SIG-M5 treated with dmso at 0.1 percent for 504 hours (cell line): Measurements from ENCODE around the gene PPP1R13B.

ENCODE experiments used
- DNase-seq: peaks from one replicate; lab custom pipeline; 2025; ENCODE audit not compliant: unreplicated experiment; lab: John Stamatoyannopoulos, UW

Gene PPP1R13B

GRCh38 chr14:103715052-103716000 lies 132.0 kb downstream of the PPP1R13B start, which contains the start of the genes XRCC3 and ZFYVE21:
XRCC3 (minus strand) TSS chr14:103715451; CDS start chr14:103711087, 4,364 bp downstream.
ZFYVE21 (plus strand) TSS chr14:103715810; CDS start chr14:103715842, 32 bp downstream.
- peak; percentile 99 for DNase-seq

DNA sequence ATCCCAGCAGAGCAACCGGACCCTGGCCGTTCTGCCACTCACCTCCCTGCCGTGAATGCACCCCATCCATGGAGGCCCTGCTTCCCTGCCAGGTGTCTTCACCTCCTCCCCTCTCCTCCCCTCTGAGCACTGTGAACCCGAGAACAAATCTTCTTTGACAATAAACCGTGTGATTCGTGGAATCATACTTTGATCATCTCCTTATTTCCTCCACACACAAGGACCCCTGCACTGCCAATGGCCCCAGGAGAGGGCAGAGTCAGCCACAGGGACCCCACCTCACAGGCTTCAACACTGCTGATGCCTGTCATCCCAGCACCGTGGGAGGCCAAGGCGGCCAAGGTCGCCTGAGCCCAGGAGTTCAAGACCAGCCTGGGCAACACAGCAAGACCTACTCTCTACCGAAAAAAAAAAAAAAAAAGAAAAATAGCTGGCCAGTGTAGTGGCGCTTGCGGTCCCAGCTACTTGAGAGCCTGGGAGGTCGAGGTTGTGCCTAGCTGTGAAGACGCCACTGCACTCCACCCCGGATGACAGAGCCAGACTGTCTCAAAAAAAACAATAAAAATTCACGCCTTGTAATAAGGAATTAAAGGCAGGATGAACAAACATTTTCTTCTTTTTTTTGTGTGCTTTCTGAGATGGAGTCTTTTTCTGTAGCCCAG lies 133.2 kb downstream of the PPP1R13B start:
- no peak for DNase-seq

DNA sequence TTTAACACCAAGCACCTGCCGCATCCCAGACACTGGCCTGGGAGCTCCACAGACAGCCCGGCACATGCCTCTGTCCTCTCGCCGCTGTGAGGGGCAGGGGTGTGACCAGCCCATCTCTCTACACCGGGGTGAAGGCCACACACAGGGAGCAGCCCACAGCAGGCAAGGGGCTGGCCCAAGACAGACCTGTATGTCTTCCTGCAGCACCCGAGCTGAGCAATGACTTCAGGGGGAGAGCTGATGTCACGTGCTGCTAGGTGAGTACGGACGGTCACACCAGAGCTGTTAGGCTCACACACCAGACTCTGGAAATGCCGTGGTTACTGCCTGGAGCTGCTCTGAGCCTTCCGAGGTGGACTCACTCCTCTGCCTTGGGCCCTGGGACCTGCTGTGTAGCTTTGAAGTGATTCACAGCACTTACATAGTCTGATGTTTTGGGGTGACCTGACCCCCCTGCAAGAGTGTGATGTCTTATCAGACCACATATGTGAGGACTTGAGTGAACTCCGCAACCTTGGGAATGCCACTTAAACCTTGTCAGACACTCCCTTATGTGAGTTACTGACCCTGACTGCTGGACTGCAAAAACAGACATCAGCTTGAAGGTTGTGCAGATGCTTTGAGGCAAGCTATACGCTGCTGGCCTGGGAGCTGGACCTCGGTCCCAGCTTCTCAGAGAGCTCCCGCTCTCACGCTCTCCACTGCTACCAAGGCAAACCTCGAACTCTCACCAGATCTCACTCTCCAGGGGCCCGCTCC lies 133.9 kb downstream of the PPP1R13B start:
- DNase-seq: no peak

DNA sequence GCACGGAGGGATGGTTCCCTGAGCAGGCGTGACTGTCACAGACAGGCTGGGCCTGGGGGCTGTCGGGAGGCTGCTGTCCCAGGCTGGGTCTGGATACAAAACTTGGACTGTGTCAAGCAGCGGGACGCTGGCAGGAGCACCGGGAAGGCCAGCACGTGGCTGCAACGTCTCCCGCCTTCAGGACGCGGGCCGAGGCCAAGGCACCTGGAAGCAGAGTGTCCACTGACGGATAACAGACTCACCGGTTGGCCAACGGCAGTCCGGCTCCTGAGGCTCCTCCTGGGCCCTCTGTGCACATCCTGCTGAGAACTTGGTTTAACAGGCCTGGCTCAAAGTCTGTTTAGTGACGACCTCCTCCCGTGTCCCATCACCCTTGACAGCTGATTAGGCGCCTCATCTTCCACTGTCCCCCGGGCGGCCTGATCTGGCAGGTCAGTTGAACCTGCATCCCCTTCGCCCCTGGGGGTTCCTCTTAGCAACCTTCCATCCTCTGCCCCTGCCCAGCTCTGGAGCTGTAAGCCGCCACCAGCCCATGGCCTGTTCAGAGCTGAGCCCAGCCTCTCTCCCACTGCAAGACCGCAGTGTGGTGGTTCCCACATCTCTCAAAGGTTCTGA lies 134.6 kb downstream of the PPP1R13B start:
- no peak for DNase-seq

DNA sequence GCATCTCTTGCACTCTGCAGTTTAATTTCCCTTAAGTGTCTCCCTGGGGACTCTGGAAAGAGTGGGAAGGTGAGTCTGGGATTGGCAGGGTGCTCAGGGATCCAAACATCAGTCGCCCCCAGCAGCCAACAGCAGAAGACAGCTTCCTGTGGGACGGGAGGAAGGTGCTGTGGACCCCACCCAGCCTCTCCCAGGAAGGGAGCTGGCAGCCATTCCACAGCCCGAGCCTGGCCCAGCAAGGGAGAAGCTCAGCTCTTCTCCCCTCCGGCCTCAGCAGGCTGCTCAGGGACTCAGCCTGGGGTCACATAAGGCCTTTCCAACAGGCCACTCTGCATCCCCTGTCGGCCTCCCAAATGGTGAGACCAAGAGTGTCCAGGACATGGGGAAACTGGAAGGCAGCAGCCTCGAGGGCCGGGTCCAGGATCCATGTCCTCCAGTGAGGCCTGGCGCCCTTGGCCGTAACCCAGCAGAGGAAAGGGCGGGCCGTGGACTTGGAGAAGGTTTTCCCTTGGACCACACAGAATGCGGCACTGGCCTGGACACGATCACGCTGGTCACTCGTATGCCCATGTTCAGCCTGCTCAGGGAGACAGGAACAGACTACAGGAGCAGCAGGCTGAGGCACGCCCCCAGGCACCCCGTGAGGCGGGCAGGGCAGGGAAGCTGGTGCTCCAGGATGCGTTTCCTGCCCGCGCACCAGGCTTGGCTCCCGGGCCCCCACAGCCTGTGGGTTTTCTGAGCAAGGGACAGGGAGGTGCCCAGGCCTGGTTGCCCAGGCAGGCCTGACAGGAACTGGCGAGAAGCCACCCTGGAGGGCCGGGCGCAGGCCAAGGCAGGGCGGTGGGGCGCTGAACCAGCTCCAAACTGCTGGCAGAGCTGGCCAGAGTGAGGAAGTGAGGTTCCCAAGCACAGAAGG lies 135.6 kb downstream of the PPP1R13B start:
- DNase-seq: no peak

DNA sequence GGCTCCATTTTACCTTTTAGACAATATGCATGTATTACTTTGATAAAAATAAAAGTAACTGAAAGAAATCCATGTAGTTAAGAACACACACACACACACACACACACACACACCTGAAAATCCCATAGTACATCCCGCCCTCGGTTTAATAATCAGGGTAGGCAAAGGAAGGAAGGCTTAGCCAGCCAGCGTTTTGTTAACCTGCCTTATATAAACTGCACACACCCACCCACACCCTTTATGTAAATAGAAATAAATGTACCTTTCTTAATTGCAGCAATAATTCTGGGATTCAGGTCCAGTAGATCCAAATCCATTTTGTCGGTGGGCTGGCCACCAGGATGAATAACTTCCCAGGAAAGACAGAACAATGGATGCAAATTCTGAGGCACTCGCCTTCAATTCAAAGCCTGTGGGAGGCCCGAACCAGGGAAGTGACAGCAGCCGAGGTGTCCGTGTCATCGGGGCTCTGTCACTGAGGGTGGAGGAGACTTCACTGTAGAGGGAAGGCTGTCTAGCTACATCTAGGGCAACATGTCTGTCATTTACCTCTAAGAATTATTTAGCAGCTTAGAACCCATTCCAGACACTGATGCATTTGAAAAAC lies 136.5 kb downstream of the PPP1R13B start:
- no peak for DNase-seq

DNA sequence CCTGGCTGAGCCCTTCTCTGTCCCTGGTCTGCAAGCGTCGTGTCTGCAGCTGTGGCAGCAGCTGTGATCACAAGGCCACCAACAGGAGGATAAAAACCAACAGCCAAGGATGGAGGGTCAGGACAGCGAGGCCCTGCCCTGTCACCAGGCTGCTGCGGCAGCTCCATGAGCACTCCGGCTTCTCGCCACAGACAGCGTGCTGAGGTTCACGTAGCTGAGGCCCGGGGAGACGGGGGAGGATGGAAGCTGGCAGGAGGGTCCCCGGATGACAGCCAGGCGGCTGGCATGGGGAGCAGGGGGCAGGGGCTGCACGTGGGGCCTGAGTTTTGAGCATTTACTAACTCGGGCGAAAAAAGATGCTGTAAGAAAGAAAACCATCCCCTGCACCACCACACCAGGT lies 137.6 kb downstream of the PPP1R13B start:
- no peak for DNase-seq

- DNase-seq: no peak
These were observed 138.6 kb downstream of the PPP1R13B start for GRCh38 chr14:103708750-103709187.

GRCh38 chr14:103707329-103708263 lies 139.8 kb downstream of the PPP1R13B start:
- DNase-seq: no peak

DNA sequence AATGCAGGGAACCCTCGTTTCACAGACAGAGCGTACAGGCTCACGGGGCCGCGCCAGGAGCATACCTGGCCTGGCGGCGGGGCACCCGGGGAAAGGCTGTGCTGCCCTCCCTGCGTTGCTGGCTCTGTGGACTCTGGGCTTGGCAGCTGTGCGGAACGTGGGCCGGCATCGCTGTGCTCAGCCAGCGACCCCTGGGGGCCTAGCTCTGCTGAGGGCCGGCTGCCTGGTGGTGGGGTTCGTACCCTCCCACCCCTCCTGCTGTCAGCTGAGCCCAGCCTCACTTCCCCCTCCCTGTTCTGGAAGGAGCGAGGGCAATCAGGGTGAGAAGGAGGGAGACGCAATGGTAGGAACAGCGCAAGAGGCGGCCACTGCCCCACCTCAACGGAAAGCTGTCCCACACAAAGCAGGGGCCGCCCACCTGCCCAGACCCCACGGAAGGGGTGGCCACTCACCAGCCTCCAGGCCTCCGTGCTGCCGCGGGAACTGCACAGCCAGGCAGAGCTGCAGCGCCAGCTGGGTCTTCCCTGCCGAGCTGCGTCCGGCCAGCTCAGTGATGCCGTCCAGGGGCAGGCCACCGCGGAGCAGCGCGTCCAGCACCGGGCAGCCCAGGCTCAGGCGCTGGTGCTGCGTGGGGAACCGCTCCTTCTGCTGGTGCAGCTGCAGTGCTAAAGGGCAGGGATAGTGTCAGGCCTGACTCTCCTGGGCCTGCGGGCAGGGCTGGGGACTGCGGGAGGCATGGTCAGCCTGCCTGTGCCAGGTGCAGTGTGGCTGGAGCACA lies 140.6 kb downstream of the PPP1R13B start:
- DNase-seq: no peak

DNA sequence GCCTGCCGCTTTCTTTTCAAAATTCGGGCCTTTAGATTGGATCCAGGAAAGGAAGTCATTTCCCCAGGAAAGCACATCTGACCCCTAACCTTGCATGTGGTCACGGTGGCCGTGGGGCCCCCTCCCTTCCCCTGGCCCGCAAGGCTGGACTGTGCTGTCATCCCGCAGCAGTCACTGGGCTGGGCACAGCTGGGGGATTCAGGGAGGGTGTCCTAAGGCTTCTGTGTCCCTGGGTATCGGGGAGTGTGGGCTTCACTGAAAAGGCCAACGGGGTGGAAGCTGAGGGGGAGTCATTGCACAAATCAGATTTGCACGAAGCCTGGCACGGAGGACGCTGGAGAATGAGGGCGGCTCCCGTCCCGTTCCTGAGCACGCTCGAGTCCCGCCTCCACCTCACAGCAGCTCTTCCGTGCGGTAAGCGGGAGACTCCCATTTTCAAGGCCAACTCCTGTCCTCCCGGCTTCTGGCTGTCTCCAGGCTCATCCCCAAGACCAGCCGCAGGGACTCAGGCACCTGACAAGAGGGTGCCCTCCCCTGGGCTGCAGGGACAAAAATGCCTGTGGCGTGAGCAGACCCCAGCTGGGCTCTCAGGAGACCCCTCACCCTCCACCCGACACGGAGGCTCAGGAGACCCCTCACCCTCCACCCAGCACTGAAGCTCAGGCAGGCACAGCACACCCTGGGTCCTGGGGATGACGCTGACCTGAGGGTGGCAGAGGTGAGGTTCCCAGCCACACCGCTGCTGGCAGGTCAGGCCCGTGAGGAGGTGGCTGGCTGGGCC lies 141.7 kb downstream of the PPP1R13B start:
- DNase-seq: no peak

- DNase-seq: peak; percentile 31
These were observed 142.3 kb downstream of the PPP1R13B start for GRCh38 chr14:103705118-103705503.

DNA sequence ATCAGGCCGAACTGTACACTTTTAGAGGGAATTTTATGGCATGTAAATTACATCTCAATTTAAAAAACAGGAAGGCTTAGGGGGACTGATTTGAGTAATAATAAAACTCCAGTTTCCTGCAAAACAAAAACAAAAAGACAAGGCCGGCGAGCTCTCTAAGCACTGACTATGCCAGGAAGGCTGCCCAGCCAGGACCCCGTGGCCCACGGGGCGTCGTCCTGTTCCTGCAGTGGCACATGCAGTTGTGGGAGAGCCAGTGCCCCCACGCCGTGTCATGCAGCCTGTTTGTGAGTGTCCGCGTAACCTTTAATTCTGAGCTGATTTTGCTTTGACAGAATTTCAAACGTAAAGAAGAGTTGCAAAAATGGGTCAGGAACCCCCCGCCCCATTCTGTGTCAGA lies 142.7 kb downstream of the PPP1R13B start:
- DNase-seq: no peak

DNA sequence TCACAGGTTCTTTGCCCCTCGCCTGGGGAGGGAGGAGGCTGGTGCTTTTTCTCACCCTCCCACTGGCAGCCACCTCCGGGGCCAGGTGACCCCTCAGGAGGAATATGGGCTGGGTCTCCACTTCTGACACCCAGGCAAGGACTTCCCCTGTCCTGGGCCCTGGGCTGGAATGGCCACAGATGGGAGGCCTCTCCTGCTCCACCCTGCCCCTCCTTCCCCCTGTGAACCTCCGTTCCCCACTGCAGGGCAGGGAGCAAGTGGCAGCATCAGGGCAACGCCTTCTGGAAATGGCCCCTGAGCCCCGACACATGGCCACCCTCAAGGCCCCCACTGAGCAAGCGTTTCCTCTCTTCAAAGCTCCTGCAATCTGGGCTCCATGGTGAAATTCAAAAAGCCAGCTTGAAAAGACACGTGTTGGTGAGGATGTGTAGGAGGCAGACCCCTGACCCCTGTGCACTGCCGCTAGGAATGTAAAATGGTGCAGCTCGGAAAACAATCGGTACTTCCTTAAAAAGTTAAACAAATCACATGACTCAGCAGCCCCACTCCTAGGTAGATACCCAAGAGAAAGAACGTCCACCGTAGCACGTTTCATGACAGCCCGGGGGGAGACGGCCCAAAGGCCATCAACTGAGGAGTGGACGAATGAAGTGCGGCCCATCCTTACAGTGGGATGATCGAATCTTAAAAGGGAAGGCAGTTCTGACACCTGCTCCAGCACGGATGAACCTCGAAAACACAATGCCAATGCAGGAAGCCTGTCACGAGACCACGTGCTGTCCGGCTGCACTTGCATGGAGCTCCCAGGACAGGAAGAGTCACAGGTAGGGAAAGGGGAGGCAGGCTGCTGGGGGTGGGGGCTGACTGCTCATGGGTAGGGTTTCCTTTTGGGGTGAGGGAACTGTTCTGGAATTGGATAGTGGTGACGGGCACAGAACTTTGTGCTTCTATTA lies 143.7 kb downstream of the PPP1R13B start:
- no peak for DNase-seq
